Suprapubic skin (tissue), 4 donors: ENCODE data around the gene ALKBH8. TPM values are rescaled to one million over a fixed set of nuclear protein-coding genes. Genes with fewer than 3 reads are reported as not detected.

ENCODE experiments used
- DNase-seq, 2 donors: peaks; one replicate each; pipeline ENCODE4 v3.0.0-alpha.2; 2019; ENCODE audit warnings: low spot score in 2 of 2
- H3K27ac ChIP-seq: fragments of 200-600 bp; sonication (generic); one replicate; pipeline ENCODE4 v1.5.1; 2019
- H3K27me3 ChIP-seq: fragments of 200-600 bp; sonication (generic); one replicate; pipeline ENCODE4 v1.5.1; 2019
- H3K36me3 ChIP-seq: fragments of 200-600 bp; sonication (generic); one replicate; pipeline ENCODE4 v1.5.1; 2019
- H3K4me1 ChIP-seq: fragments of 200-600 bp; sonication (generic); one replicate; pipeline ENCODE4 v1.5.1; 2019
- H3K4me3 ChIP-seq: fragments of 200-600 bp; sonication (generic); one replicate; pipeline ENCODE4 v1.5.1; 2019; ENCODE audit warnings: mild to moderate bottlenecking
- H3K9me3 ChIP-seq: fragments of 200-600 bp; sonication (generic); one replicate; pipeline ENCODE4 v1.5.1; 2019
- CTCF ChIP-seq, 2 donors: fragments of 200-600 bp in 1 of 2; fragments of 450-650 bp in 1 of 2; sonication (generic) in 1 of 2; IDR thresholded peaks; one replicate each; pipeline ENCODE4 v1.5.1; 2016 to 2019; ENCODE audit warnings: antibody characterized with exemption in 2 of 2, mild to moderate bottlenecking in 1 of 2, moderate library complexity in 1 of 2
- EP300 ChIP-seq: sonication (generic); formaldehyde crosslinking; IDR thresholded peaks from one replicate; pipeline ENCODE4 v1.6.1; 2017; ENCODE audit warnings: antibody characterized with exemption
- POLR2A ChIP-seq, 2 donors: fragments of 450-650 bp; IDR thresholded peaks; one replicate each; pipeline ENCODE4 v1.6.1; 2017; ENCODE audit warnings: antibody characterized with exemption in 2 of 2, mild to moderate bottlenecking in 2 of 2, moderate library complexity in 2 of 2
- POLR2AphosphoS5 ChIP-seq, 3 donors: sonication (generic); formaldehyde crosslinking; IDR thresholded peaks; one replicate each; pipeline ENCODE4 v1.6.1; 2017; ENCODE audit warnings: antibody characterized with exemption in 3 of 3
- WGBS: methylation state at CpG from one replicate; pipeline ENCODE4 v1.1.5; 2018; 5-methylcytosine and 5-hydroxymethylcytosine counted together
- total RNA-seq, 4 donors: library from RNA; depleted of rRNA; stranded (reverse); fragments of >200 nt; gene quantifications; one replicate each; pipeline ENCODE4 v1.1.0, GENCODE V29; 2016

Gene ALKBH8
- total RNA-seq, 4 donors from 2014 or later: 2.0 to 6.8 (median 5.6) TPM

GRCh38 chr11:107561688-107562087 lies 3.8 kb downstream of the ALKBH8 start:
- Histone ChIP-seq H3K27ac (no peak overlapping the region), H3K9me3 (no peaks in the 10 kb centered on the region), H3K4me1 (peaks cover 34% of the 10 kb centered on the region), H3K36me3 (peaks cover 11% of the 10 kb centered on the region), H3K4me3 (no peak overlapping the region), H3K27me3 (no peaks in the 10 kb centered on the region)
- DNase-seq: no peak
- TF ChIP-seq EP300: no peak
- TF ChIP-seq CTCF (IDR thresholded peaks at IDR 0.05): no peak
- no peak for TF ChIP-seq POLR2AphosphoS5 (IDR thresholded peaks at IDR 0.05)
- TF ChIP-seq POLR2A (IDR thresholded peaks at IDR 0.05): no peak

GRCh38 chr11:107550304-107550703 lies 15.2 kb downstream of the ALKBH8 start:
- Histone ChIP-seq H3K4me3 (no peak overlapping the region), H3K27me3 (no peaks in the 10 kb centered on the region), H3K9me3 (no peaks in the 10 kb centered on the region), H3K36me3 (peaks cover 45% of the 10 kb centered on the region), H3K4me1 (peaks cover 4% of the 10 kb centered on the region), H3K27ac (no peak overlapping the region)
- WGBS: 86% methylated on average over 4 of the region's 4 CpGs
- TF ChIP-seq POLR2A (IDR thresholded peaks at IDR 0.05): no peak
- TF ChIP-seq EP300: no peak
- no peak for TF ChIP-seq CTCF (IDR thresholded peaks at IDR 0.05)
- DNase-seq: no peak

- Histone ChIP-seq H3K4me1 (peaks cover 4% of the 10 kb centered on the region), H3K27me3 (no peaks in the 10 kb centered on the region), H3K4me3 (no peak overlapping the region), H3K27ac (no peak overlapping the region), H3K36me3 (peaks cover 43% of the 10 kb centered on the region), H3K9me3 (no peaks in the 10 kb centered on the region)
- TF ChIP-seq POLR2AphosphoS5 (IDR thresholded peaks at IDR 0.05) (no peak), CTCF (IDR thresholded peaks at IDR 0.05) (no peak), EP300 (no peak), POLR2A (IDR thresholded peaks at IDR 0.05) (no peak)
- WGBS: 91% methylated on average over 2 of the region's 2 CpGs
- no peak for DNase-seq
Measured at GRCh38 chr11:107549954-107550285, 15.6 kb downstream of the ALKBH8 start.

GRCh38 chr11:107549253-107549953 lies 16.1 kb downstream of the ALKBH8 start:
- TF ChIP-seq CTCF (IDR thresholded peaks at IDR 0.05): peak; percentile 52 to 71
- TF ChIP-seq EP300: no peak
- TF ChIP-seq POLR2A (IDR thresholded peaks at IDR 0.05): no peak
- TF ChIP-seq POLR2AphosphoS5 (IDR thresholded peaks at IDR 0.05): no peak
- Histone ChIP-seq H3K4me1 (peaks cover 4% of the 10 kb centered on the region), H3K4me3 (no peak overlapping the region), H3K27ac (no peak overlapping the region), H3K9me3 (no peaks in the 10 kb centered on the region), H3K27me3 (no peaks in the 10 kb centered on the region), H3K36me3 (peaks cover 41% of the 10 kb centered on the region)
- DNase-seq: no peak
- WGBS: 66% methylated on average over 6 of the region's 6 CpGs

- 86% methylated on average over 4 of the region's 4 CpGs for WGBS
- Histone ChIP-seq H3K4me3 (no peak overlapping the region), H3K9me3 (no peaks in the 10 kb centered on the region), H3K27me3 (no peaks in the 10 kb centered on the region), H3K27ac (no peak overlapping the region), H3K36me3 (peaks cover 30% of the 10 kb centered on the region), H3K4me1 (peaks cover 4% of the 10 kb centered on the region)
- DNase-seq: no peak
- TF ChIP-seq POLR2AphosphoS5 (IDR thresholded peaks at IDR 0.05): no peak
- no peak for TF ChIP-seq CTCF (IDR thresholded peaks at IDR 0.05)
Measured at GRCh38 chr11:107547961-107548360, 17.6 kb downstream of the ALKBH8 start.
